NCI-H748 (cell line): Measurements from ENCODE around the gene GFOD1.

ENCODE experiments used
- DNase-seq: peaks from one replicate; lab custom pipeline; 2025; ENCODE audit not compliant: unreplicated experiment; lab: John Stamatoyannopoulos, UW

The GFOD1 gene

DNA sequence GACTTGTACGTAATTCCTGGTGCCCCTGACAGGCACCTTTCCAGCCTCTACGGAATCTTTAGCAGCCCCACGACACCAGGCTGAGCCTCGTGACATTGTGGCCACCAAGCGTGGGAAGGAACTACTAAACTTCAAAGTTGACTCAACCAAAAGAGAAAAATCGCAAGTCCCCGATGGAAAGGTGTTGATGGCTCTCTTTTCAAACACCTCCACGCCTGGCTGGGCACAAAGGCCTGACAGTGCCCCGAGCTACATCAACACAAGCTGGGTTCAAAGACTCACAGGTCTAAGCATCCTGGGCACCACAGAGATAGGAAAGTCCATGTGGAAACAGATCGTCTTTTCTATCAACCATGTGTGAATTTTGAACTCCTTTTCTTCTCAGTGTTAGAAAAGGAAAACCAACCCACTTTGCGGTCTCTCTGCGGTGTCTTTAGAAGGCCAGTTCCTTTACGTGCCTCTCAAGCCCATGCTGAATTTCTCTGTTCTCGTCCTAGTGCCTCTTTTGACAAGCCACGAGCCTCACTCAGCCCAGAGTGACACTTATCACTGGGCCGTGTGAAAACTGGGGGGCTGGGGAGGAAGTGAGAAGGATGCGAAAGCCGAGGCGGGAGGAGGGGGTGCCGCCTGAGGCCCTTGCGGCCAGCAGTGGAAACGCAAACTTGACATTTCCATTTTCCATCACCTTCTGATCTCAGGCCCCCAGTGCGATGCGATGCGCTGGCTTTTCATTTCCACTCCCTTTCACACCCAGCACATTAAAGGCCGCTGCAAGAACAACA, 59.4 kb downstream of the GFOD1 start:
- DNase-seq, result no peak

DNA sequence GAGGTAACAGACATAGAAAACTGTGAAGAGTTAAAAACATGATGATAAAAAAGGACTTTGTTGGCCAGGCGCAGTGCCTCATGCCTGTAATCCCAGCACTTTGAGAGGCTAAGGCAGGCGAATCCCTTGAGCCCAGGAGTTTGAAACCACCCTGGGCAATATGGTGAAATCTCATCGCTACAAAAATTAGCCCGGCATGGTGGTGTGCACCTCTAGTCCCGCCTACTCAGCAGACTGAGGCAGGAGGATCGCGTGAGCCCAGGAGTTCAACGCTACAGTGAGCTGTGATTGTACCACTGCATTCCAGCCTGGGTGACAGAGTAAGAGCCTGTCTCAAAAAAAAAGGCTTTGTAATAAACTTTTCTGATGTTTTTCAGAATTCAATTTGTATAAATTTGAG, 60.1 kb downstream of the GFOD1 start:
- DNase-seq, result no peak

DNA sequence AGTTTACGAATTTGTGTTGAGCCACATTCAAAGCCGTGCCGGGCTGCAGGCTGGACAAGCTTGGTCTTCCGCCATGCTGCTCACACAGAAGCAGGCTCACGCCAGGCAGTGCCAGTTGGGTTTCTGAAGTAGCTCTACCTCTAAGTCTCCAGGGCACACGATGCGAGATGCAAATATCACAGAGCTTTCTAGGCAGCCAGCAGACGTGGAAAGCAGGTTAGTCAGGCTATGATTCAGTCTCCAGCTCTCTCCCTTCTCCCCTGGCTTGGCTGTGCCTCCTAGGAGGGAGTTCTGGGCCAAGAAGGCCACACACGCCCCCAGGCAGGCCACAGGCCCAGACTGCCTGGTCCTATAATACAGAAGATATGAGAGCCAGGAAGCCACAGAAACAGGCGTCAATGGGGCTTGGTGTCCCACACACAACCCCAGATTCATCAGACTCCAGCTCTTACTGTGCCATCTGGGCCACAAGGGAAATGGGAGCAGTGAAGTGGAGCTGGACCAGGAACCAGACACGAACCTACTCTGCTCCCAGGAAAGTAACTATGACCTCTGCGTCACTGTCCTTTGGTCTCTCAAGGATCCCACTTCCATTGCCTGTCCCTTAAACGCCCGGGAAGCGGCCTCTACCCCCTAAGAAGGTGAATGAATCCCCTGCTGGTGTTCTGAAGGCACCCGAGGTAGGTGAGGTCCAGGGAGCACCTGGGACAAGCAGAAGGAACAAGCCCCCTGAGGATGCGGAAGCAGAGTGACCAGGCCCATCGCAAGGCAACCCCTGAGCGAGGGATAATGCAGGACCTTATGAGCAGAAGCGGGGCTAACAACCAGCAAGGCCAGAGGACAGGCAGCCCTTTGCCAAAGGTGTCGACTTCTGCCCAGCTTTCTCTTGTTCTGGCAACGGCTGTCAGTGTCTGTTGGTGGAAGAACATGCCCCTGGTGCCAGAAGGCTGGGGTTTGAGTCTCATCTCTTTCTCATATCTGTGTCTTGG, 61.2 kb downstream of the GFOD1 start:
- no peak for DNase-seq

GRCh38 chr6:13425270-13425873, 62.0 kb downstream of the GFOD1 start:
- no peak for DNase-seq

GRCh38 chr6:13423252-13423651, 64.1 kb downstream of the GFOD1 start:
- DNase-seq, result no peak

GRCh38 chr6:13422681-13423221, 64.6 kb downstream of the GFOD1 start:
- DNase-seq, result no peak

- DNase-seq, result no peak
Observed at GRCh38 chr6:13421425-13422059, 65.9 kb downstream of the GFOD1 start.

GRCh38 chr6:13420269-13420668, 67.1 kb downstream of the GFOD1 start:
- no peak for DNase-seq

- DNase-seq, result no peak
Observed at GRCh38 chr6:13419422-13420195, 67.8 kb downstream of the GFOD1 start.

DNA sequence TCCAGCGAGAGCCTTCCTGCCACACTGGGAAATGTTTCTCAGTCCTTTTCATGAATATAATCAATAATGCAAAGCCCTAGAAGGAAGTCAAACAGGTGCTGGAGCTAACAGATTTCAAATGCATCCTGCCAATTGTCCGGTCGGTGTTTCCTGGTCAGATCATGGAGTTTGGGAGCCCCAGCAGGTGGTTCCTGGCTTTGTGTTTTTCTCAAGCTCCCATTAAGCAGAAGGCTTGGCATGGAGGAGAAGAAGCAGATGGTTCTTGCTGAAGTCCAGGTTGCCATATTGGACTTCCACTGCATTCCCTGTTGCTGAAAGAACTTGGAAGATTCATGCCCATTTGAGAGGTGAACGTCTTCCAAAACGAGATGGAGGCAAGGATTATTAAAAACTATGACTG, 68.6 kb downstream of the GFOD1 start:
- no peak for DNase-seq

- no peak for DNase-seq
Observed at GRCh38 chr6:13417954-13418353, 69.4 kb downstream of the GFOD1 start.

GRCh38 chr6:13417431-13417830, 70.0 kb downstream of the GFOD1 start:
- DNase-seq, result no peak

DNA sequence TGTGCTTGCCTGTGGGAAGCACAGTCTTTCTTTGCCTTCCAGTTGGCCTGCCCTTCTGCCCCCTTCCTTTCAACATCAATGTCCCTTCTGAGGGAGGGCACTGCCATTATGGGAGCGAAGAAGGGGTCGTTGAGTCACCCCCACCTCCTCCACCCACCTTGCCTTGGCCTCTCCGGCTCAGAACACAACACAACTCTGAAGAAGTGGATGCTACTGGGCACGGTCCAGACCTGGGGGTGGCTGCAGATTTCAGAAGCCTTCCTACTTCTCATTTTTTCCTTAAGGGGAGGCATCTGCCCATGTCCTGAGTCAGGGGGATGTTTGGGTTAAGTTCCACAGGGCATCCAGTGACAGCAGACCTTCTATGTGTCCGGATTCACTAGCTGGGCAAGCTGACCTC, 72.1 kb downstream of the GFOD1 start:
- no peak for DNase-seq

DNA sequence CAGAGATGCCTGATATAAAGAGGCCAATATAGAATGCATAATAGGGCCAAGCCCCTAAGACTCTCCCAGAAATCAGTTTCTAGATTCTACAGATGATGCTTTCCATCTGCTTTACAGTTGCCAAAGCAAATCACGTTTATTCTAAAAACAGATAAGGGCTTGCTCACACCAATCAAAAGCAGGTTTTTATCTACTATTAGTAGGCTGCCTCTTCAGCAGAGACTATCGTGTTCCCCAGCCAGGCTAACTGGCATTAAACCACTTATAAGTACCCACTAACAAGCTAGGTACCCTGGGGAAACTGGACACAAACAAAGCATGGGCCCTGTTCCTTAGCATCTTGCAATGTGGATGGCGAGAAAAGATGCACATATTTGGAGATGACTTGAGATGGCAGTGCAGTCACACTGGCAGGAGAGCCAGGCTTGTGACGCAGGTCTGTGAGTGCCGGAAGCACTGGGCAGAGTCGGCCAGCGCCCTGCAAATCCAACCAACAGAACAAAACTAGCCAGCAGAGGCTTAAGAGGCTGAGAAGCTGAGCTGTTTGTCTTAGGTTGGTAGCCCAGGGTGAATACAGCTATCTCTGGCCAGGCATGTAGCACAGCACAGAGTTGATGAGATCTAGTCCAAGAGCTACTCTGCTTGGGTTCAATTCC, 73.4 kb downstream of the GFOD1 start:
- DNase-seq, result no peak

DNA sequence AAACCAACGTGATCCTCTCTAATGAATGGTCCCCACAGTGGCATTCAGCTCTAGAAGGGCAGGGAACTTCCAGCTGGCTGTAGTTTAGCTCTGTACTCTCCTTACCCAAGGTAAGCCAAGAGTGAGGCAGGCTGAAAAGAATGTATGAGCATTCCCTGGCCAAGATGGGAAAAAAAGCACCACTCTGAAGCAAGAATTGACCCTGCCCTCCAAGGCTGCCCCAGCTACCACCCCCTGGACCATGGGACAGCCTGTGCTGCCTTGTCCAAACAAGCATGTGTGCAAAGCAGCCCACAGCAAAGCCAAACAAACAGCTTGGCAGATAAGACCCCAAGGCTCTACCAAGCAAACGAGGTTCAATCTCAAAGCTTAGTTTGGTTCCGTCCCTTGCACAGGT, 73.9 kb downstream of the GFOD1 start:
- no peak for DNase-seq

DNA sequence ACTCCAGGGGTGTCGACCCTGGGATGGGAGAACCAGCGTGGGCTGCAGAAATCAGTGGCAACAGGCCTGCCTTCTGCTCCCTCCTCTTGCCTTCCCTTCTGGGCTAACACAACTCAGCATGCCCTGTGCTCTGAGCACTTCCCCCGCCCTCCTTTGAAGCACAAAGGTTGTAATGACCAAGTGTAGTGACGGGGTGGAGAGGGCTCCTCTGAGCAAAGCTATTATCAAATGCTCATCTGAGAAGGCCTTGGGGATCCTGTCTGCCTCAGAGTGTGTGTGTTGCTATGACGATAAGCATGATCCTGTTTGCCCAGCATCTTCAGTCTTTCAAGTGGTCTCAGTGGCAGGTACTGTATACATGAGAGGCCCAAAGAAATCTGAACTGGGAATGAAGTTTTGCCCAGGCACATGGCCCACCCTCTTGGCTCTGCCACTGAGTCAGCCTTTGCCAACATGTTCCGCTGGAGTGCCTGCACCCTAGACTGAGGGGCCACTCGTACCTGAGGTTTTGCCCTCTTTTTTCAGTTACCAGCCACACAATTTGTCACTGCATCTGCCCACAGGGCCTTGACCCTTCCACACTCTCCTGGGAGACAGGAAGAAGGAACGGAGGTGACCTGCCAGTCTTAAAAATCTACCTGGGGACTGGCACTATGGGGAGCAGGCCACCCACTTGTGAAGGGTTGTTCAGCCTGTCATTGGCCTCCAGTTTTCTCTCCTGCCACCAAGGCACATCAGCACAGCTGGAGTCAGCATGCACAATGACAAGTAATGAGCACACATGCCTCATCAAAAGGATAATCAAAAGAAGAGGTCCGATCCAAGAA, 74.5 kb downstream of the GFOD1 start:
- peak; percentile 62 for DNase-seq

DNA sequence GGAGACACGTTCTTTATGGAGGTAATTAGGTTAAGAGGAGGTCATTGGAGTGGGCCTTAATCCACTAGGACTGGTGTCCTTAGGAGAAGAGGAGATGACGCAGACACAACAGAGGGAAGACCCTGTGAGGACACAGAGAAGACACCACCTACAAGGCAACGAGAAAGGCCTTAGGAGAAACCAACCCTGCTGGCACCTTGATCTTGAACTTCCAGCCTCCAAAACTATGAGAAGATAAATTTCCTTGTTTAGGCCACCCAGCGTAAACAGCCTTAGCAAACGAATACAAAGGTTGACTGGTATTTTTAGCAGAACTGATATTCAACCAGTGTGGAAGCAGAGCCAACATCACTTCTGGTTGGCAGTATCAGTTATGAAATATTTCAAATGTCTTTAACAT, 75.2 kb downstream of the GFOD1 start:
- no peak for DNase-seq

- no peak for DNase-seq
Observed at GRCh38 chr6:13411484-13411883, 75.9 kb downstream of the GFOD1 start.

- no peak for DNase-seq
Observed at GRCh38 chr6:13409991-13410390, 77.4 kb downstream of the GFOD1 start.
